HG02973 (cell line): ENCODE data around the gene ATF4.

Source experiments
- ATAC-seq: cut with Tn5 transposase; IDR thresholded peaks from one replicate; pipeline ENCODE4 v1.9.1; 2021; ENCODE audit warnings: moderate library complexity; ENCODE audit not compliant: unreplicated experiment

Gene ATF4

GRCh38 chr22:39556970-39557841 lies 36.8 kb downstream of the ATF4 start:
- no peak for ATAC-seq

GRCh38 chr22:39558254-39558727 lies 37.9 kb downstream of the ATF4 start:
- ATAC-seq, result no peak

- no peak for ATAC-seq
Observed at GRCh38 chr22:39558950-39559349, 38.6 kb downstream of the ATF4 start.

- no peak for ATAC-seq
Observed at GRCh38 chr22:39559456-39560105, 39.2 kb downstream of the ATF4 start.

- ATAC-seq, result no peak
Observed at GRCh38 chr22:39560127-39560526, 39.8 kb downstream of the ATF4 start.

- ATAC-seq, result no peak
Observed at GRCh38 chr22:39562839-39563489, 42.6 kb downstream of the ATF4 start.

GRCh38 chr22:39563571-39564428 lies 43.4 kb downstream of the ATF4 start:
- no peak for ATAC-seq

GRCh38 chr22:39565414-39565944 lies 45.1 kb downstream of the ATF4 start:
- no peak for ATAC-seq

GRCh38 chr22:39567135-39567946 lies 47.0 kb downstream of the ATF4 start:
- ATAC-seq, result no peak

GRCh38 chr22:39568278-39568981 lies 48.1 kb downstream of the ATF4 start:
- ATAC-seq, result no peak

- ATAC-seq, result no peak
Observed at GRCh38 chr22:39569066-39569465, 48.7 kb downstream of the ATF4 start.

- ATAC-seq, result no peak
Observed at GRCh38 chr22:39570226-39570625, 49.9 kb downstream of the ATF4 start.

GRCh38 chr22:39570665-39571064 lies 50.3 kb downstream of the ATF4 start, which contains the start of gene CACNA1I:
CACNA1I (plus strand) TSS chr22:39570753; CDS start chr22:39570753, 0 bp downstream.
- no peak for ATAC-seq

GRCh38 chr22:39571538-39571937 lies 51.2 kb downstream of the ATF4 start:
- ATAC-seq, result no peak
